Psoas muscle (tissue), 8 donors: ENCODE results near the gene TBC1D1. TPM values are rescaled to one million over a fixed set of nuclear protein-coding genes. Genes with fewer than 3 reads are reported as not detected.

Source experiments
- ATAC-seq, 4 donors: fragments of 200-7000 bp; cut with Tn5 transposase; one replicate each; pipeline ENCODE4 v1.9.1; 2020; ENCODE audit warnings: moderate library complexity in 3 of 4, mild to moderate bottlenecking in 2 of 4
- DNase-seq, 2 donors: peaks; one replicate each; pipeline ENCODE4 v3.0.0-alpha.2; 2020
- H3K27ac ChIP-seq: fragments of 200-600 bp; one replicate; pipeline ENCODE4 v1.8.0; 2022
- H3K27me3 ChIP-seq, 3 donors: fragments of 200-600 bp in 1 of 3; one replicate each; pipeline versions ENCODE4 v1.6.1 to v1.8.0; 2013 to 2022; ENCODE audit warnings: low read length in 2 of 3, mild to moderate bottlenecking in 2 of 3, moderate library complexity in 1 of 3; ENCODE audit not compliant: insufficient read depth in 3 of 3
- H3K36me3 ChIP-seq, 2 donors: fragments of 200-600 bp in 1 of 2; one replicate each; pipeline versions ENCODE4 v1.6.1 to v1.8.0; 2013 to 2022; ENCODE audit warnings: low read depth in 1 of 2, mild to moderate bottlenecking in 1 of 2, moderate library complexity in 1 of 2; ENCODE audit not compliant: insufficient read depth in 1 of 2
- H3K4me1 ChIP-seq: fragments of 200-600 bp; one replicate; pipeline ENCODE4 v1.8.0; 2022
- H3K4me3 ChIP-seq: fragments of 200-600 bp; one replicate; pipeline ENCODE4 v1.8.0; 2022; ENCODE audit warnings: mild to moderate bottlenecking
- H3K9me3 ChIP-seq: fragments of 200-600 bp; one replicate; pipeline ENCODE4 v1.8.0; 2022
- CTCF ChIP-seq: fragments of 200-600 bp; IDR thresholded peaks from one replicate; pipeline ENCODE4 v1.8.0; 2022; ENCODE audit warnings: antibody characterized with exemption
- WGBS, 3 donors: extraction: QIAGEN DNeasy Blood & Tissue Kit; methylation state at CpG; one replicate each; pipeline versions ENCODE4 v1.1.6 to v1.1.7; 2013; 5-methylcytosine and 5-hydroxymethylcytosine counted together
- intact Hi-C, 2 donors: fragments of 100-400 bp; cut with DNase I; formaldehyde crosslinking; loops; one replicate each; pipeline versions ENCODE4 v1.11.0 to v1.14.2; 2022
- polyA plus RNA-seq, 3 donors: library from polyadenylated mRNA; stranded (reverse); fragments of 200-250 nt; gene quantifications; one replicate each; pipeline ENCODE4 v1.2.3, GENCODE V29; 2013
- total RNA-seq, 4 donors: library from RNA; stranded (reverse); fragmentation: NEBNext Ultra II Directional in 2 of 4; extraction: Animal tissue kit (Norgen Biotek cat#: 25700) in 2 of 4; gene quantifications; one replicate each; pipeline versions ENCODE4 v1.2.1 to v1.2.4, GENCODE V29; 2021 to 2023
- donor health status: healthy with polysubstance abuse.
- donor health status: DM: no; HTN: no; CAD: no; lungs with moderate emphysema.
- donor health status: Bipolar disorder and iron deficiency.
- donor health status: healthy.
- donor health status: DM: yes; HTN: yes; CAD: no.
- donor health status: DM: no; HTN: no; CAD: no.
- donor health status: DM: no; HTN: no; CAD: no.
- donor health status: DM: yes; HTN: yes; CAD: no.

Gene TBC1D1
- total and polyA plus RNA-seq, 7 donors, result 18.1 to 130 (median 42.5) TPM

- DNase-seq (no peak), ATAC-seq (no peak)
- Histone ChIP-seq H3K36me3 (peaks cover 4 to 34% of the 10 kb centered on the region in 2 donors), H3K4me3 (no peak overlapping the region), H3K4me1 (no peaks in the 10 kb centered on the region), H3K9me3 (no peaks in the 10 kb centered on the region), H3K27ac (no peak overlapping the region), H3K27me3 (no peaks in the 10 kb centered on the region)
- TF ChIP-seq CTCF, result no peak
- intact Hi-C loops, result no loop called here
- 93 to 97% (median 94%) methylated on average over 3 of the region's 3 CpGs for WGBS, 3 donors
Measured at GRCh38 chr4:38021751-38022150, 130.9 kb downstream of the TBC1D1 start.

GRCh38 chr4:38023347-38024205 is 132.7 kb downstream of the TBC1D1 start:
- ATAC-seq (no peak), DNase-seq (no peak)
- intact Hi-C loops, result no loop called here
- TF ChIP-seq CTCF, result no peak
- Histone ChIP-seq H3K27ac (no peak overlapping the region), H3K4me1 (no peaks in the 10 kb centered on the region), H3K4me3 (no peak overlapping the region), H3K27me3 (no peaks in the 10 kb centered on the region), H3K9me3 (no peaks in the 10 kb centered on the region), H3K36me3 (peaks cover 4 to 52% of the 10 kb centered on the region in 2 donors)
- 80 to 84% (median 84%) methylated on average over 13 of the region's 13 CpGs for WGBS, 3 donors

GRCh38 chr4:38024206-38024509 is 133.3 kb downstream of the TBC1D1 start:
- TF ChIP-seq CTCF, result no peak
- H3K27ac ChIP-seq, result no peak overlapping the region
- H3K4me3 ChIP-seq, result no peak overlapping the region
- no peaks in the 10 kb centered on the region for H3K9me3 ChIP-seq
- no peaks in the 10 kb centered on the region for H3K27me3 ChIP-seq
- no peak for DNase-seq
- no peaks in the 10 kb centered on the region for H3K4me1 ChIP-seq
- ATAC-seq, result no peak
- peaks cover 4 to 58% of the 10 kb centered on the region in 2 donors for H3K36me3 ChIP-seq
- 30 to 42% (median 42%) methylated on average over 3 of the region's 3 CpGs for WGBS, 3 donors
- intact Hi-C loops, result no loop called here

- ATAC-seq (no peak), DNase-seq (no peak)
- Histone ChIP-seq H3K4me3 (no peak overlapping the region), H3K36me3 (peaks cover 4 to 70% of the 10 kb centered on the region in 2 donors), H3K27me3 (no peaks in the 10 kb centered on the region), H3K27ac (no peak overlapping the region), H3K9me3 (no peaks in the 10 kb centered on the region), H3K4me1 (no peaks in the 10 kb centered on the region)
- TF ChIP-seq CTCF, result no peak
- intact Hi-C loops, result no loop called here
- 92 to 97% (median 94%) methylated on average over 7 of the region's 7 CpGs for WGBS, 3 donors
Measured at GRCh38 chr4:38025665-38026064, 134.8 kb downstream of the TBC1D1 start.
